ENCODE measurements around the gene PMM2. TPM values are rescaled to one million over a fixed set of nuclear protein-coding genes. Genes with fewer than 3 reads are reported as not detected.

PMM2 gene
- total and polyA plus RNA-seq, 9 of the 15 experiments (the other 6 are each of a cell fraction or from before 2014, with no cell fraction given), result 5.6 to 42.7 (median 25.9) TPM

DNA sequence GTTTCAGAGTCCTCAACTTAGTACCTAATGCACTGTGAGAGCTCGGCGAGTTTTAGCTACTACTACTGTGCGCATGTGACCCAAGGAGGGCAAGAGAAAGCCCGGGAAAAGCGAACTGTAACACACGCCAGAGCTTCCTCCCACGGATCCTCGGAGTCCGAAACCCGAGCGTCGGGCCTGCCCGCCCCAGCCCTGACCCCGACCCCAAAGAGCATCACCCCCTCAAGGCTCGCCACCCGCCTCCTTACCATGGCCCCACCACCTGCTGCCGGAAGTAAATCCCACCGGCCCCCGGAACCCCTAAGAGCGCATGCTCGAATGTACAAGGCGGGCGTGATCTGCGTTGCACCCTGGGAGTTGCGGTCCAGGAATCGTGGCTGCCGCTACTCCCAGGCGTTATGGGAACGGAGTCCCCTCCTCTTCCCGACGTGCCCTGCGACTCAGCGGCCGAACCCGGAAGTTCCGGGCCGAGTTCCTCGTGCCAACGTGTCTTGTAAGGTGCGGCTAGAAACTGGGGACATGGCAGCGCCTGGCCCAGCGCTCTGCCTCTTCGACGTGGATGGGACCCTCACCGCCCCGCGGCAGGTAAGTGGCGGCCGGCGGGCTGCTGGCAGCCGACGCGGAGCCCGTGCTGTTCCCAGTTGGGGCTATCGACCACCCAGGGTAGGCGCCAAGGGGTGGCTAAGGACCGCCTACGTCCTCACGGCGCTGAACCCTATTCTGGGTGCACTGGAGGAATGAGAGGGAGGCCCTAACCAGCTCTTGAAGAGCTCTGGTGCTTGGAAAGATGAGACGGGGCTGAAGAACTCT lies at the start of gene PMM2, which contains the start of gene TMEM186 (continued):
- TF ChIP-seq ASH1L (IDR thresholded peaks at IDR 0.05; ENCODE audit: borderline replicate concordance, low read depth, partially characterized antibody), result peak; percentile 69
- TF ChIP-seq, protein P1, sequence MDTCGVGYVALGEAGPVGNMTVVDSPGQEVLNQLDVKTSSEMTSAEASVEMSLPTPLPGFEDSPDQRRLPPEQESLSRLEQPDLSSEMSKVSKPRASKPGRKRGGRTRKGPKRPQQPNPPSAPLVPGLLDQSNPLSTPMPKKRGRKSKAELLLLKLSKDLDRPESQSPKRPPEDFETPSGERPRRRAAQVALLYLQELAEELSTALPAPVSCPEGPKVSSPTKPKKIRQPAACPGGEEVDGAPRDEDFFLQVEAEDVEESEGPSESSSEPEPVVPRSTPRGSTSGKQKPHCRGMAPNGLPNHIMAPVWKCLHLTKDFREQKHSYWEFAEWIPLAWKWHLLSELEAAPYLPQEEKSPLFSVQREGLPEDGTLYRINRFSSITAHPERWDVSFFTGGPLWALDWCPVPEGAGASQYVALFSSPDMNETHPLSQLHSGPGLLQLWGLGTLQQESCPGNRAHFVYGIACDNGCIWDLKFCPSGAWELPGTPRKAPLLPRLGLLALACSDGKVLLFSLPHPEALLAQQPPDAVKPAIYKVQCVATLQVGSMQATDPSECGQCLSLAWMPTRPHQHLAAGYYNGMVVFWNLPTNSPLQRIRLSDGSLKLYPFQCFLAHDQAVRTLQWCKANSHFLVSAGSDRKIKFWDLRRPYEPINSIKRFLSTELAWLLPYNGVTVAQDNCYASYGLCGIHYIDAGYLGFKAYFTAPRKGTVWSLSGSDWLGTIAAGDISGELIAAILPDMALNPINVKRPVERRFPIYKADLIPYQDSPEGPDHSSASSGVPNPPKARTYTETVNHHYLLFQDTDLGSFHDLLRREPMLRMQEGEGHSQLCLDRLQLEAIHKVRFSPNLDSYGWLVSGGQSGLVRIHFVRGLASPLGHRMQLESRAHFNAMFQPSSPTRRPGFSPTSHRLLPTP (IDR thresholded peaks at IDR 0.05; ENCODE audit: borderline replicate concordance, extremely low read depth, insufficient read length), result no peak
- no peak for TF ChIP-seq ZNF695 (CRISPR knock-in tag; IDR thresholded peaks at IDR 0.05)
- no peak for TF ChIP-seq CEBPG (CRISPR knock-in tag; IDR thresholded peaks at IDR 0.05)
- no peak for TF ChIP-seq CEBPG (tag; conservative IDR thresholded peaks at IDR 0.05 in 1 of 2, IDR thresholded peaks at IDR 0.05 in 1 of 2)
- TF ChIP-seq, protein P2, sequence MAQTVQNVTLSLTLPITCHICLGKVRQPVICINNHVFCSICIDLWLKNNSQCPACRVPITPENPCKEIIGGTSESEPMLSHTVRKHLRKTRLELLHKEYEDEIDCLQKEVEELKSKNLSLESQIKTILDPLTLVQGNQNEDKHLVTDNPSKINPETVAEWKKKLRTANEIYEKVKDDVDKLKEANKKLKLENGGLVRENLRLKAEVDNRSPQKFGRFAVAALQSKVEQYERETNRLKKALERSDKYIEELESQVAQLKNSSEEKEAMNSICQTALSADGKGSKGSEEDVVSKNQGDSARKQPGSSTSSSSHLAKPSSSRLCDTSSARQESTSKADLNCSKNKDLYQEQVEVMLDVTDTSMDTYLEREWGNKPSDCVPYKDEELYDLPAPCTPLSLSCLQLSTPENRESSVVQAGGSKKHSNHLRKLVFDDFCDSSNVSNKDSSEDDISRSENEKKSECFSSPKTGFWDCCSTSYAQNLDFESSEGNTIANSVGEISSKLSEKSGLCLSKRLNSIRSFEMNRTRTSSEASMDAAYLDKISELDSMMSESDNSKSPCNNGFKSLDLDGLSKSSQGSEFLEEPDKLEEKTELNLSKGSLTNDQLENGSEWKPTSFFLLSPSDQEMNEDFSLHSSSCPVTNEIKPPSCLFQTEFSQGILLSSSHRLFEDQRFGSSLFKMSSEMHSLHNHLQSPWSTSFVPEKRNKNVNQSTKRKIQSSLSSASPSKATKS (CRISPR knock-in tag; IDR thresholded peaks at IDR 0.05), result no peak
- TF ChIP-seq ZNF24 (IDR thresholded peaks at IDR 0.05), result no peak
- no peak for TF ChIP-seq PRMT5 (CRISPR knock-in tag; IDR thresholded peaks at IDR 0.05)
- peak; percentile 97 for TF ChIP-seq LCOR (CRISPR knock-in tag; IDR thresholded peaks at IDR 0.05)
- TF ChIP-seq CHCHD3 (CRISPR knock-in tag; IDR thresholded peaks at IDR 0.05), result no peak
- TF ChIP-seq, protein P3, sequence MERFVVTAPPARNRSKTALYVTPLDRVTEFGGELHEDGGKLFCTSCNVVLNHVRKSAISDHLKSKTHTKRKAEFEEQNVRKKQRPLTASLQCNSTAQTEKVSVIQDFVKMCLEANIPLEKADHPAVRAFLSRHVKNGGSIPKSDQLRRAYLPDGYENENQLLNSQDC (CRISPR knock-in tag; IDR thresholded peaks at IDR 0.05), result no peak
- TF ChIP-seq FOS (IDR thresholded peaks at IDR 0.05; ENCODE audit: extremely low read depth, insufficient read length), result no peak
- TF ChIP-seq PCBP2 (IDR thresholded peaks at IDR 0.05; ENCODE audit: low read depth, low read length, poor library complexity, severe bottlenecking), result no peak
- no peak for TF ChIP-seq XRCC5 (IDR thresholded peaks at IDR 0.05; ENCODE audit: low read depth, low read length)
- TF ChIP-seq, protein P4, sequence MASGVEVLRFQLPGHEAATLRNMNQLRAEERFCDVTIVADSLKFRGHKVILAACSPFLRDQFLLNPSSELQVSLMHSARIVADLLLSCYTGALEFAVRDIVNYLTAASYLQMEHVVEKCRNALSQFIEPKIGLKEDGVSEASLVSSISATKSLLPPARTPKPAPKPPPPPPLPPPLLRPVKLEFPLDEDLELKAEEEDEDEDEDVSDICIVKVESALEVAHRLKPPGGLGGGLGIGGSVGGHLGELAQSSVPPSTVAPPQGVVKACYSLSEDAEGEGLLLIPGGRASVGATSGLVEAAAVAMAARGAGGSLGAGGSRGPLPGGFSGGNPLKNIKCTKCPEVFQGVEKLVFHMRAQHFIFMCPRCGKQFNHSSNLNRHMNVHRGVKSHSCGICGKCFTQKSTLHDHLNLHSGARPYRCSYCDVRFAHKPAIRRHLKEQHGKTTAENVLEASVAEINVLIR (CRISPR knock-in tag; IDR thresholded peaks at IDR 0.05), result no peak
- TF ChIP-seq ZNF785 (CRISPR knock-in tag; IDR thresholded peaks at IDR 0.05), result no peak
- no peak for TF ChIP-seq SMARCB1 (IDR thresholded peaks at IDR 0.05; ENCODE audit: insufficient read length, low read depth)
- TF ChIP-seq HDAC2 (IDR thresholded peaks at IDR 0.05), result peak; percentile 83
- TF ChIP-seq, protein P5, sequence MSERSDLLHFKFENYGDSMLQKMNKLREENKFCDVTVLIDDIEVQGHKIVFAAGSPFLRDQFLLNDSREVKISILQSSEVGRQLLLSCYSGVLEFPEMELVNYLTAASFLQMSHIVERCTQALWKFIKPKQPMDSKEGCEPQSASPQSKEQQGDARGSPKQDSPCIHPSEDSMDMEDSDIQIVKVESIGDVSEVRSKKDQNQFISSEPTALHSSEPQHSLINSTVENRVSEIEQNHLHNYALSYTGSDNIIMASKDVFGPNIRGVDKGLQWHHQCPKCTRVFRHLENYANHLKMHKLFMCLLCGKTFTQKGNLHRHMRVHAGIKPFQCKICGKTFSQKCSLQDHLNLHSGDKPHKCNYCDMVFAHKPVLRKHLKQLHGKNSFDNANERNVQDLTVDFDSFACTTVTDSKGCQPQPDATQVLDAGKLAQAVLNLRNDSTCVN (CRISPR knock-in tag; IDR thresholded peaks at IDR 0.05), result no peak
- TF ChIP-seq HDAC8 (tag; IDR thresholded peaks at IDR 0.05), result peak; percentile 76; the same call in 1 of the 2 replicates

All from K562 (cell line).